Measurements from ENCODE around the gene PARN.
"Not testable (repeated sequence)": the region's sequence is repeated elsewhere in the genome, so short reads cannot be mapped to it uniquely, and the experiment has no call there.

The PARN gene

GRCh38 chr16:14405611-14406537 is 224.2 kb downstream of the PARN start:
- H3K4me1 ChIP-seq (ENCODE audit: control insufficient read depth, insufficient read depth, low read length) = no peaks in the 10 kb centered on the region
- no peak overlapping the region for H3K4me3 ChIP-seq (ENCODE audit: low read length)
- H3K27me3 ChIP-seq (ENCODE audit: control insufficient read depth, insufficient read depth, low read length) = no peaks in the 10 kb centered on the region
- H3K36me3 ChIP-seq (ENCODE audit: control insufficient read depth, insufficient read depth, low read length) = no peaks in the 10 kb centered on the region
- no peak overlapping the region for H3K9ac ChIP-seq (ENCODE audit: low read length)
- no peaks in the 10 kb centered on the region for H3K9me3 ChIP-seq (ENCODE audit: control insufficient read depth, low read length)

- not testable (repeated sequence) for H3K4me3 ChIP-seq (ENCODE audit: low read length); H3K9me3 ChIP-seq (ENCODE audit: control insufficient read depth, low read length); H3K27me3 ChIP-seq (ENCODE audit: control insufficient read depth, insufficient read depth, low read length); H3K36me3 ChIP-seq (ENCODE audit: control insufficient read depth, insufficient read depth, low read length); H3K9ac ChIP-seq (ENCODE audit: low read length)
- peaks cover 11% of the 10 kb centered on the region for H3K4me1 ChIP-seq (ENCODE audit: control insufficient read depth, insufficient read depth, low read length)
These were observed 227.1 kb downstream of the PARN start for GRCh38 chr16:14403001-14403389.

- H3K4me1 ChIP-seq (ENCODE audit: control insufficient read depth, insufficient read depth, low read length) = peaks cover 11% of the 10 kb centered on the region
- not testable (repeated sequence) for H3K36me3 ChIP-seq (ENCODE audit: control insufficient read depth, insufficient read depth, low read length); H3K27me3 ChIP-seq (ENCODE audit: control insufficient read depth, insufficient read depth, low read length); H3K9me3 ChIP-seq (ENCODE audit: control insufficient read depth, low read length); H3K4me3 ChIP-seq (ENCODE audit: low read length); H3K9ac ChIP-seq (ENCODE audit: low read length)
These were observed 227.7 kb downstream of the PARN start for GRCh38 chr16:14402114-14403000.

GRCh38 chr16:14401711-14402061 is 228.4 kb downstream of the PARN start:
- not testable (repeated sequence) for H3K27me3 ChIP-seq (ENCODE audit: control insufficient read depth, insufficient read depth, low read length); H3K4me3 ChIP-seq (ENCODE audit: low read length); H3K36me3 ChIP-seq (ENCODE audit: control insufficient read depth, insufficient read depth, low read length); H3K9me3 ChIP-seq (ENCODE audit: control insufficient read depth, low read length); H3K9ac ChIP-seq (ENCODE audit: low read length)
- H3K4me1 ChIP-seq (ENCODE audit: control insufficient read depth, insufficient read depth, low read length) = peaks cover 11% of the 10 kb centered on the region

GRCh38 chr16:14400978-14401710 is 228.9 kb downstream of the PARN start:
- H3K9me3 ChIP-seq (ENCODE audit: control insufficient read depth, low read length) = not testable (repeated sequence)

GRCh38 chr16:14400285-14400977 is 229.6 kb downstream of the PARN start:
- H3K36me3 ChIP-seq (ENCODE audit: control insufficient read depth, insufficient read depth, low read length) = no peaks in the 10 kb centered on the region
- H3K4me1 ChIP-seq (ENCODE audit: control insufficient read depth, insufficient read depth, low read length) = peaks cover 11% of the 10 kb centered on the region
- H3K9me3 ChIP-seq (ENCODE audit: control insufficient read depth, low read length) = no peaks in the 10 kb centered on the region
- H3K9ac ChIP-seq (ENCODE audit: low read length) = no peak overlapping the region
- no peak overlapping the region for H3K4me3 ChIP-seq (ENCODE audit: low read length)
- H3K27me3 ChIP-seq (ENCODE audit: control insufficient read depth, insufficient read depth, low read length) = no peaks in the 10 kb centered on the region

More at GRCh38 chr16:14400978-14401710, 228.9 kb downstream of the PARN start:
- not testable (repeated sequence) for H3K27me3 ChIP-seq (ENCODE audit: control insufficient read depth, insufficient read depth, low read length); H3K9ac ChIP-seq (ENCODE audit: low read length); H3K4me3 ChIP-seq (ENCODE audit: low read length); H3K36me3 ChIP-seq (ENCODE audit: control insufficient read depth, insufficient read depth, low read length)
- peaks cover 11% of the 10 kb centered on the region for H3K4me1 ChIP-seq (ENCODE audit: control insufficient read depth, insufficient read depth, low read length)

GRCh38 chr16:14399378-14400284 is 230.4 kb downstream of the PARN start:
- no peak overlapping the region for H3K4me3 ChIP-seq (ENCODE audit: low read length)
- H3K4me1 ChIP-seq (ENCODE audit: control insufficient read depth, insufficient read depth, low read length) = peaks cover 11% of the 10 kb centered on the region
- no peak overlapping the region for H3K9ac ChIP-seq (ENCODE audit: low read length)
- H3K36me3 ChIP-seq (ENCODE audit: control insufficient read depth, insufficient read depth, low read length) = no peaks in the 10 kb centered on the region
- H3K27me3 ChIP-seq (ENCODE audit: control insufficient read depth, insufficient read depth, low read length) = no peaks in the 10 kb centered on the region
- H3K9me3 ChIP-seq (ENCODE audit: control insufficient read depth, low read length) = no peaks in the 10 kb centered on the region

GRCh38 chr16:14398014-14398717 is 231.9 kb downstream of the PARN start:
- no peak overlapping the region for H3K9ac ChIP-seq (ENCODE audit: low read length)
- H3K4me1 ChIP-seq (ENCODE audit: control insufficient read depth, insufficient read depth, low read length) = peaks cover 11% of the 10 kb centered on the region
- no peaks in the 10 kb centered on the region for H3K36me3 ChIP-seq (ENCODE audit: control insufficient read depth, insufficient read depth, low read length)
- no peak overlapping the region for H3K4me3 ChIP-seq (ENCODE audit: low read length)
- no peaks in the 10 kb centered on the region for H3K27me3 ChIP-seq (ENCODE audit: control insufficient read depth, insufficient read depth, low read length)
- H3K9me3 ChIP-seq (ENCODE audit: control insufficient read depth, low read length) = no peaks in the 10 kb centered on the region

GRCh38 chr16:14395710-14396304 is 234.3 kb downstream of the PARN start:
- not testable (repeated sequence) for H3K9me3 ChIP-seq (ENCODE audit: control insufficient read depth, low read length); H3K4me3 ChIP-seq (ENCODE audit: low read length); H3K36me3 ChIP-seq (ENCODE audit: control insufficient read depth, insufficient read depth, low read length); H3K27me3 ChIP-seq (ENCODE audit: control insufficient read depth, insufficient read depth, low read length); H3K9ac ChIP-seq (ENCODE audit: low read length)
- peaks cover 11% of the 10 kb centered on the region for H3K4me1 ChIP-seq (ENCODE audit: control insufficient read depth, insufficient read depth, low read length)

- H3K36me3 ChIP-seq (ENCODE audit: control insufficient read depth, insufficient read depth, low read length) = no peaks in the 10 kb centered on the region
- H3K9ac ChIP-seq (ENCODE audit: low read length) = no peak overlapping the region
- no peaks in the 10 kb centered on the region for H3K27me3 ChIP-seq (ENCODE audit: control insufficient read depth, insufficient read depth, low read length)
- peaks cover 8% of the 10 kb centered on the region for H3K4me1 ChIP-seq (ENCODE audit: control insufficient read depth, insufficient read depth, low read length)
- H3K9me3 ChIP-seq (ENCODE audit: control insufficient read depth, low read length) = no peaks in the 10 kb centered on the region
- H3K4me3 ChIP-seq (ENCODE audit: low read length) = no peak overlapping the region
These were observed 235.2 kb downstream of the PARN start for GRCh38 chr16:14394834-14395233.

All from mucosa of stomach (tissue), 1 donor.